Measurements from ENCODE around the gene CDON. TPM values are rescaled to one million over a fixed set of nuclear protein-coding genes. Genes with fewer than 3 reads are reported as not detected.
A peak's percentile ranks its signal among the peaks of the same experiment; 100 is the strongest.

The CDON gene
- total RNA-seq, 1 donor from 2014 or later = 29.4 TPM

- Mint-ChIP-seq H3K27me3 (ENCODE audit: unreplicated experiment) (peaks cover 5% of the 10 kb centered on the region), H3K4me3 (ENCODE audit: unreplicated experiment) (no peak overlapping the region), H3K36me3 (ENCODE audit: unreplicated experiment) (no peaks in the 10 kb centered on the region), H3K27ac (ENCODE audit: unreplicated experiment) (no peak overlapping the region), H3K4me1 (ENCODE audit: unreplicated experiment) (peaks cover 2% of the 10 kb centered on the region), H3K9me3 (ENCODE audit: unreplicated experiment) (no peaks in the 10 kb centered on the region)
- DNase-seq (ENCODE audit: extremely low spot score, unreplicated experiment) = no peak
- TF ChIP-seq, protein P1, sequence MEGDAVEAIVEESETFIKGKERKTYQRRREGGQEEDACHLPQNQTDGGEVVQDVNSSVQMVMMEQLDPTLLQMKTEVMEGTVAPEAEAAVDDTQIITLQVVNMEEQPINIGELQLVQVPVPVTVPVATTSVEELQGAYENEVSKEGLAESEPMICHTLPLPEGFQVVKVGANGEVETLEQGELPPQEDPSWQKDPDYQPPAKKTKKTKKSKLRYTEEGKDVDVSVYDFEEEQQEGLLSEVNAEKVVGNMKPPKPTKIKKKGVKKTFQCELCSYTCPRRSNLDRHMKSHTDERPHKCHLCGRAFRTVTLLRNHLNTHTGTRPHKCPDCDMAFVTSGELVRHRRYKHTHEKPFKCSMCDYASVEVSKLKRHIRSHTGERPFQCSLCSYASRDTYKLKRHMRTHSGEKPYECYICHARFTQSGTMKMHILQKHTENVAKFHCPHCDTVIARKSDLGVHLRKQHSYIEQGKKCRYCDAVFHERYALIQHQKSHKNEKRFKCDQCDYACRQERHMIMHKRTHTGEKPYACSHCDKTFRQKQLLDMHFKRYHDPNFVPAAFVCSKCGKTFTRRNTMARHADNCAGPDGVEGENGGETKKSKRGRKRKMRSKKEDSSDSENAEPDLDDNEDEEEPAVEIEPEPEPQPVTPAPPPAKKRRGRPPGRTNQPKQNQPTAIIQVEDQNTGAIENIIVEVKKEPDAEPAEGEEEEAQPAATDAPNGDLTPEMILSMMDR (IDR thresholded peaks at IDR 0.05) = no peak
Observed at GRCh38 chr11:125952559-125952958, 110.1 kb downstream of the CDON start.

DNA sequence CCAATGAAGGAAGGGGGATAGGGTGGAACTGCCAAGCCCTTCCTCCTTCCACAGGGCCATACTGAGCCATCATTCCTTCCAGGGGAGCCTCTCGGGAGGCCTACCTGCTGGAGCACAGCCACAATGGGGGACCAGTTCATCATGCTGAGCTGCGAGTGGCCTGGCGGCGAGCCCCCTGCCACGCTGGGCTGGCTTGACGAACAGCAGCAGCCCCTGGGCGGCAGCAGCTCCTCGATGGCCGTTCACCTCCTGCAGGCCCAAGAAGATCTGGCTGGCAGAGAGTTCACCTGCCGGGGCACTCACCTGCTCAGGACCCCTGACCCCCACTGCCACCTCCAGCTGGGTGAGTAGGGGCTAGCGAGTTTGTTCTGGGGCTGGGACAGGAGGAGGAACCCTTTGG, 110.9 kb downstream of the CDON start:
- no peak overlapping the region for H3K4me3 Mint-ChIP-seq (ENCODE audit: unreplicated experiment)
- peaks cover 5% of the 10 kb centered on the region for H3K27me3 Mint-ChIP-seq (ENCODE audit: unreplicated experiment)
- H3K36me3 Mint-ChIP-seq (ENCODE audit: unreplicated experiment) = no peaks in the 10 kb centered on the region
- no peak for DNase-seq (ENCODE audit: extremely low spot score, unreplicated experiment)
- H3K27ac Mint-ChIP-seq (ENCODE audit: unreplicated experiment) = no peak overlapping the region
- H3K4me1 Mint-ChIP-seq (ENCODE audit: unreplicated experiment) = peaks cover 2% of the 10 kb centered on the region
- TF ChIP-seq, protein P1 (IDR thresholded peaks at IDR 0.05) = no peak
- H3K9me3 Mint-ChIP-seq (ENCODE audit: unreplicated experiment) = no peaks in the 10 kb centered on the region

DNA sequence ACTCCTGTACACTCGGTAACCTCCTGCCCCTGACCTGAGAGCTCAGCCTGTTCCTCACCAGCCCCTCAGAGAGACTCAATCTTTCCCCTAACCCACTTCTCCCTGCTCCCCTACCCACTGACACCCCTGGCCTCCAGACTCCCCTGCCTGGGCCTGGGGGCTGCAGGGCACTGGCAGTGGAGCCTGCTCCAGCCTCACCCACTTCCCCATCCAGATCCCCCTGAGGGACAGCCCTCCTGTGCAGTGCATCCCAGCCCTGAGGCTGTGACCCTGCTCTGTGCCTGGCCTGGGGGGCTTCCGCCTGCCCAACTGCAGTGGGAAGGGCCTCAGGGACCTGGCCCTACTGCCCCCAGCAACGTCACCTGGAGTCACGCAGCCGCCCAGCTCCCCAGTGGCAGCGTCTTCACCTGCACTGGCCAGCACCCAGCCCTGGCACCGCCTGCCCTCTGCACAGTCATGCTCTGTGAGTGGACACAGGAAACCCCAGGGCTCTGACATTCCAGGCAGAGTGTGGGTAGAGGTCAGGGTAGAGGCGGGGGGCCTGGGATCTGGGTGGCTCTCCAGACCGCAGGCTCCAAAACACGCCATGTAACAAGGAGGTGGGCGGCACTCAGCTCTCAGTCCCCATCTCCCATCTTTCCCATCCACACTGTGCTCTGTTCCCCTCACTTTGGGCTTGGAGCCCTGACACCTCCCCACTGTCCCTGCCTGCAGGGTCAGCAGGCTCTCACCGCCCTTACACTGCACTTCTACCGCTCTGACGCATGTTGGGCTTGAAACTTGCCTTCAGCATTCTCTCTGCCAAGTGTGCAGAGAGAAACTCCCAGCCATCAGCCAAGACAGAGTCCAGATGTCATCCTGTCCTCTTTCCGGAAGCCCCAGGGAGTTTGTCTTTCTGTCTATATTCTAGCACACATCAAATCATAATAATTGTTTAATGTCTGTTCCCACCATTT, 111.7 kb downstream of the CDON start:
- peak; percentile 68 for DNase-seq (ENCODE audit: extremely low spot score, unreplicated experiment)
- peaks cover 5% of the 10 kb centered on the region for H3K27me3 Mint-ChIP-seq (ENCODE audit: unreplicated experiment)
- H3K27ac Mint-ChIP-seq (ENCODE audit: unreplicated experiment) = no peak overlapping the region
- H3K9me3 Mint-ChIP-seq (ENCODE audit: unreplicated experiment) = no peaks in the 10 kb centered on the region
- TF ChIP-seq, protein P1 (IDR thresholded peaks at IDR 0.05) = no peak
- H3K4me3 Mint-ChIP-seq (ENCODE audit: unreplicated experiment) = no peak overlapping the region
- H3K36me3 Mint-ChIP-seq (ENCODE audit: unreplicated experiment) = no peaks in the 10 kb centered on the region
- H3K4me1 Mint-ChIP-seq (ENCODE audit: unreplicated experiment) = no peaks in the 10 kb centered on the region

DNA sequence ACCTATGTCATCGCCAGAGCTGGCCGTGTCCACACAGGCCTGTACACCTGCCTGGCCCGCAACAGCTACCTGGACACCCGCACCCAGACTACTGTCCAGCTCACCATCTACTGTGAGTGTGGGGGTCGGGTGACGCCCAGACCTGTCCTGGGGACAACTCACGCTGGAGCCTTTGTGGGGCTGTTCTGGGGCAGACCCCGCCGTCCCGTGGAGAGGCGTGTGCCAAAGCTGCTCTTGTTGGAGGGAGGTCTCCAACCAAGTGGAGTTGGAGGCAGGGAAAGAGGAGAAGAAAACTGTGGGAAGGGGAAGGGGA, 112.5 kb downstream of the CDON start:
- no peaks in the 10 kb centered on the region for H3K4me1 Mint-ChIP-seq (ENCODE audit: unreplicated experiment)
- H3K9me3 Mint-ChIP-seq (ENCODE audit: unreplicated experiment) = no peaks in the 10 kb centered on the region

More for the DNA sequence above, 112.5 kb downstream of the CDON start:
- H3K4me3 Mint-ChIP-seq (ENCODE audit: unreplicated experiment) = no peak overlapping the region
- no peaks in the 10 kb centered on the region for H3K36me3 Mint-ChIP-seq (ENCODE audit: unreplicated experiment)
- H3K27me3 Mint-ChIP-seq (ENCODE audit: unreplicated experiment) = peaks cover 5% of the 10 kb centered on the region
- TF ChIP-seq, protein P1 (IDR thresholded peaks at IDR 0.05) = no peak
- no peak overlapping the region for H3K27ac Mint-ChIP-seq (ENCODE audit: unreplicated experiment)
- DNase-seq (ENCODE audit: extremely low spot score, unreplicated experiment) = peak; percentile 76

Data from osteocyte (in vitro differentiated cells).